ENCODE measurements around the gene IDUA. TPM values are rescaled to one million over a fixed set of nuclear protein-coding genes. Genes with fewer than 3 reads are reported as not detected.

The IDUA gene
- polyA plus RNA-seq, 3 donors = 6.4 to 64.4 (median 8.5) TPM

DNA sequence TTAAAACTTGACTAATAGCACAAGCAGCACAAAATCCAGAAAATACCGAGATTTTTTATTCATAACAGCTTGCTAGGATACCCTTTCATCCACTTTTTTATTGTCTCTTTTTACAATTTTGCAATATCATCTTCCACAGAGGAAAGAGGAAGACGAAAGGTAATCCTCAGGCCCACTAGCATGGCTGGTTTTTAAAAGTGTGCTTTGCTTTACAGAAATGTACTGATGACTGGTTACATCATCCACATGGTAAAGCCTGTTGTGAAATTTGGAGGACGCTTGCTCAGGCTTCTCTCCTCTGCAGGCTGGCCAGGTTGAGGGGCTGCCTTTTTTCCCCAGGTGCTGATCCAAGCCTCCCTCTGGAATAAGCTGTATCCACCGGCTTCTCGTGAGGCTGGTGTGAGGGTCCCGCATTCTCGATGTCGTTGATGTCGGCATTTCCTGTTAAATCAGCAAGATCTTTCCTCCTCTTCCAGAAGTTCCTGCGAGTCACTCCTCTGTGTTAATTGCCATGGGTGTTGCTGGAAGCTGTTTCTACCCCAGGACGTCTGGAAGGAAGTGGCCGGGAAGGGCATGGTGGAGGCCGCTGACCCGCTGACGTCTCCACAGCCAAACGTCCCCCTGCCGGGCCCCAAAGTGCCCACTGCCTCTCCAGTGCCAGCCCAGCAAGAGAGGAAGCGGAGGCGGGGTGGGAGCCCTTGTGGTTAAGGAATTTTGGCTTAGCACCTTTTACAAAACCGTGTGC lies 7.7 kb upstream of the IDUA start:
- no peaks in the 10 kb centered on the region for H3K36me3 Mint-ChIP-seq
- TF ChIP-seq, protein P1, sequence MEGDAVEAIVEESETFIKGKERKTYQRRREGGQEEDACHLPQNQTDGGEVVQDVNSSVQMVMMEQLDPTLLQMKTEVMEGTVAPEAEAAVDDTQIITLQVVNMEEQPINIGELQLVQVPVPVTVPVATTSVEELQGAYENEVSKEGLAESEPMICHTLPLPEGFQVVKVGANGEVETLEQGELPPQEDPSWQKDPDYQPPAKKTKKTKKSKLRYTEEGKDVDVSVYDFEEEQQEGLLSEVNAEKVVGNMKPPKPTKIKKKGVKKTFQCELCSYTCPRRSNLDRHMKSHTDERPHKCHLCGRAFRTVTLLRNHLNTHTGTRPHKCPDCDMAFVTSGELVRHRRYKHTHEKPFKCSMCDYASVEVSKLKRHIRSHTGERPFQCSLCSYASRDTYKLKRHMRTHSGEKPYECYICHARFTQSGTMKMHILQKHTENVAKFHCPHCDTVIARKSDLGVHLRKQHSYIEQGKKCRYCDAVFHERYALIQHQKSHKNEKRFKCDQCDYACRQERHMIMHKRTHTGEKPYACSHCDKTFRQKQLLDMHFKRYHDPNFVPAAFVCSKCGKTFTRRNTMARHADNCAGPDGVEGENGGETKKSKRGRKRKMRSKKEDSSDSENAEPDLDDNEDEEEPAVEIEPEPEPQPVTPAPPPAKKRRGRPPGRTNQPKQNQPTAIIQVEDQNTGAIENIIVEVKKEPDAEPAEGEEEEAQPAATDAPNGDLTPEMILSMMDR (IDR thresholded peaks at IDR 0.05) = no peak
- no peaks in the 10 kb centered on the region for H3K79me2 ChIP-seq (ENCODE audit: insufficient read depth, low read length)
- H3K27ac ChIP-seq (ENCODE audit: low read depth in 1 of 2, low read length in 2 of 2) = peak overlapping the region; percentile 69 to 75
- H3K27ac Mint-ChIP-seq = peak overlapping the region; percentile 72 to 92 (median 90)
- peaks cover 28% of the 10 kb centered on the region in 2 donors for H3K4me1 ChIP-seq (ENCODE audit: control insufficient read depth in 1 of 2, insufficient read depth in 2 of 2, low read length in 2 of 2)
- no peaks in the 10 kb centered on the region for H4K20me1 ChIP-seq (ENCODE audit: insufficient read depth, low read length)
- peak overlapping the region; percentile 31 for H3K9ac ChIP-seq (ENCODE audit: insufficient read depth, low read length, poor library complexity, severe bottlenecking)
- H3K4me2 ChIP-seq (replicated peaks; ENCODE audit: extremely low read depth, low read length, poor library complexity, severe bottlenecking) = peak overlapping the region; percentile 70
- peak overlapping the region; percentile 53 to 73 for H3K4me3 Mint-ChIP-seq
- H3K27me3 Mint-ChIP-seq (ENCODE audit: low read depth in 3 of 3) = peaks cover 2 to 14% (median 3%) of the 10 kb centered on the region in 3 donors
- DNase-seq = peak; percentile 72 to 90 (median 87)
- peaks cover 18% of the 10 kb centered on the region for H3K4me1 Mint-ChIP-seq
- peak overlapping the region; percentile 66 for H2AFZ ChIP-seq (ENCODE audit: insufficient read depth, low read depth, low read length, poor library complexity, severe bottlenecking)
- H3K36me3 ChIP-seq (replicated peaks in 1 of 2; ENCODE audit: control insufficient read depth in 1 of 2, insufficient read depth in 2 of 2, low read length in 2 of 2) = no peaks in the 10 kb centered on the region
- peaks cover 0 to 7% (median 4%) of the 10 kb centered on the region in 7 donors for H3K9me3 Mint-ChIP-seq
- no peaks in the 10 kb centered on the region for H3K9me3 ChIP-seq (replicated peaks in 1 of 2; ENCODE audit: control insufficient read depth in 1 of 2, insufficient read depth in 1 of 2, low read length in 2 of 2)
- intact Hi-C loops (cut with micrococcal nuclease) = loop anchor here in 1 of 2 donors (10.0 kb wide), 1 partner anchor 194 kb away; no protein-coding TSS in a partner anchor
- no peaks in the 10 kb centered on the region for H3K27me3 ChIP-seq (ENCODE audit: control insufficient read depth in 2 of 2, insufficient read depth in 2 of 2, low read length in 2 of 2)
- peak overlapping the region in 1 of 3 experiments; percentile 59 for H3K4me3 ChIP-seq (replicated peaks in 1 of 3; ENCODE audit: low read depth in 2 of 3, low read length in 3 of 3)
- WGBS (ENCODE audit: insufficient coverage) = 9% methylated on average over 15 of the region's 20 CpGs

DNA sequence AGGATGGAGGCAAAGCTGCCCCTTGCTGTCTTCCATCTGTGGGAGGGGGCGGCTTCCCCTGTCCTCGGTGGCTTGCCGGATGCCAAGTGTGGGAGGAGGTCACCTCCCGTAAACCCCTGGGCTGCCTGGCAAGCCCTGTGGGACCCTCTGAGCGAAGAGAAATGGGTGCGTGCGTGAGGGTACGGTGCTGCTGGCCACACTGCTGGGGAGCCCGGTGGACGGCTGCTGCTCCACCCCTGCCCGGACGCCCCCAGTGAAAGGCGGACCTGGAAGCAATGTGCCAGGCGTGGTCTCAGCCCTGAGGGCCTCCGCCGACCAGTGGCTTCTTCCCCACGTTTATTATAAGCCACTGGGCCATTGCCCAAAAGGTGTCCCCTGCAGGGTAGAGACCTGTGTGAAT lies 4.6 kb upstream of the IDUA start:
- H3K4me3 ChIP-seq (replicated peaks in 1 of 3; ENCODE audit: low read depth in 2 of 3, low read length in 3 of 3) = no peak overlapping the region
- no peak overlapping the region for H2AFZ ChIP-seq (ENCODE audit: insufficient read depth, low read depth, low read length, poor library complexity, severe bottlenecking)
- H3K36me3 ChIP-seq (replicated peaks in 1 of 2; ENCODE audit: control insufficient read depth in 1 of 2, insufficient read depth in 2 of 2, low read length in 2 of 2) = no peaks in the 10 kb centered on the region
- TF ChIP-seq, protein P1 (IDR thresholded peaks at IDR 0.05) = no peak
- Mint-ChIP-seq H3K27ac (no peak overlapping the region), H3K36me3 (no peaks in the 10 kb centered on the region), H3K4me1 (peaks cover 33% of the 10 kb centered on the region), H3K9me3 (peaks cover 0 to 1% (median 0%) of the 10 kb centered on the region in 7 donors), H3K4me3 (no peak overlapping the region), H3K27me3 (ENCODE audit: low read depth in 3 of 3) (peaks cover 1 to 2% (median 2%) of the 10 kb centered on the region in 3 donors)
- DNase-seq = no peak
- H3K9me3 ChIP-seq (replicated peaks in 1 of 2; ENCODE audit: control insufficient read depth in 1 of 2, insufficient read depth in 1 of 2, low read length in 2 of 2) = no peaks in the 10 kb centered on the region
- H3K4me2 ChIP-seq (replicated peaks; ENCODE audit: extremely low read depth, low read length, poor library complexity, severe bottlenecking) = no peak overlapping the region
- H3K27ac ChIP-seq (ENCODE audit: low read depth in 1 of 2, low read length in 2 of 2) = no peak overlapping the region
- no peak overlapping the region for H3K9ac ChIP-seq (ENCODE audit: insufficient read depth, low read length, poor library complexity, severe bottlenecking)
- no peaks in the 10 kb centered on the region for H3K27me3 ChIP-seq (ENCODE audit: control insufficient read depth in 2 of 2, insufficient read depth in 2 of 2, low read length in 2 of 2)
- no peaks in the 10 kb centered on the region for H3K79me2 ChIP-seq (ENCODE audit: insufficient read depth, low read length)
- 93% methylated on average over 17 of the region's 17 CpGs for WGBS (ENCODE audit: insufficient coverage)
- intact Hi-C loops (cut with micrococcal nuclease) = no loop called here
- peaks cover 44 to 50% of the 10 kb centered on the region in 2 donors for H3K4me1 ChIP-seq (ENCODE audit: control insufficient read depth in 1 of 2, insufficient read depth in 2 of 2, low read length in 2 of 2)
- no peaks in the 10 kb centered on the region for H4K20me1 ChIP-seq (ENCODE audit: insufficient read depth, low read length)
